ENCODE measurements around the gene POLG2. TPM values are rescaled to one million over a fixed set of nuclear protein-coding genes. Genes with fewer than 3 reads are reported as not detected.
A peak's percentile ranks its signal among the peaks of the same experiment; 100 is the strongest.

Gene POLG2
- total RNA-seq, 1 experiment from 2014 or later: 51.5 TPM

DNA sequence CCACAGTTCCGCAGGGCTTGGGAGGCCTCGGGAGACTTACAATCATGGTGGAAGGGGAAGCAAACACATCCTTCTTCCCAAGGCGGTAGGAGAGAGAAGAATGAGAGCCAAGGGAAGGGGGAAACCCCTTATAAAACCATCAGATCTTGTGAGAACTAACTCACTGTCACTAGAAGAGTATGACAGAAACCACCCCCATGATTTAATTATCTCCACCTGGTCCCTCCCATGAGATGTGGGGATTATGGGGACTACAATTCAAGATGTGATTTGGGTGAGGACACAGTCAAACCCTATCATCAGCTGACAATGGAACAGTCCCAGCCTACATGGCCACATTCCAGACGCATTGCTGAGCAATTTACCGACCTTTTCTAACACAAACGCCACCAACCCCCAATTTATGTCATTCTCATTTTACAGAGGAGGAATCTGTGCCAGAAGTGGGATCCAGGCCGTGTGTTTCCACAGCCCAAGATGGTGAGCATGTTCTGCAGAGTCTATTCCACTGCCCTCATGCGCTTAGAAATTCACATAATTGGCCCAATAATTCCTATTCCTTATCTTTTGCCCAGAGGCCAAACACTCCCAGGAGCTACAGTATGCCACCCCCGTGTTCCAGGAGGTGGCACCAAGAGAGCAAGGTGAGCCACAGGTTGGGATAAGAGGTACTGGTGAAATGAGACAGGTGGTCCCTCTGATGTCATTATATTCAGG lies 30.7 kb downstream of the POLG2 start:
- no peak overlapping the region for H3K9ac ChIP-seq (ENCODE audit: low read length)
- ATAC-seq (no peak), DNase-seq (ENCODE audit: low read depth, low spot score) (no peak)
- H2AFZ ChIP-seq (ENCODE audit: low read depth, low read length, poor library complexity, severe bottlenecking): no peak overlapping the region
- TF ChIP-seq TCF7L2 (IDR thresholded peaks at IDR 0.05; ENCODE audit: borderline replicate concordance, extremely low read depth, insufficient read depth, insufficient read length) (no peak), ELF1 (IDR thresholded peaks at IDR 0.05; ENCODE audit: borderline replicate concordance, low read depth) (no peak), EZH2 (IDR thresholded peaks at IDR 0.05) (no peak), POLR2AphosphoS5 (IDR thresholded peaks at IDR 0.05; ENCODE audit: low read depth, low read length) (no peak), SRF (IDR thresholded peaks at IDR 0.05; ENCODE audit: low read depth) (no peak)
- TF ChIP-seq, protein P1, sequence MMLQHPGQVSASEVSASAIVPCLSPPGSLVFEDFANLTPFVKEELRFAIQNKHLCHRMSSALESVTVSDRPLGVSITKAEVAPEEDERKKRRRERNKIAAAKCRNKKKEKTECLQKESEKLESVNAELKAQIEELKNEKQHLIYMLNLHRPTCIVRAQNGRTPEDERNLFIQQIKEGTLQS (IDR thresholded peaks at IDR 0.05): no peak
- TF ChIP-seq, protein P2, sequence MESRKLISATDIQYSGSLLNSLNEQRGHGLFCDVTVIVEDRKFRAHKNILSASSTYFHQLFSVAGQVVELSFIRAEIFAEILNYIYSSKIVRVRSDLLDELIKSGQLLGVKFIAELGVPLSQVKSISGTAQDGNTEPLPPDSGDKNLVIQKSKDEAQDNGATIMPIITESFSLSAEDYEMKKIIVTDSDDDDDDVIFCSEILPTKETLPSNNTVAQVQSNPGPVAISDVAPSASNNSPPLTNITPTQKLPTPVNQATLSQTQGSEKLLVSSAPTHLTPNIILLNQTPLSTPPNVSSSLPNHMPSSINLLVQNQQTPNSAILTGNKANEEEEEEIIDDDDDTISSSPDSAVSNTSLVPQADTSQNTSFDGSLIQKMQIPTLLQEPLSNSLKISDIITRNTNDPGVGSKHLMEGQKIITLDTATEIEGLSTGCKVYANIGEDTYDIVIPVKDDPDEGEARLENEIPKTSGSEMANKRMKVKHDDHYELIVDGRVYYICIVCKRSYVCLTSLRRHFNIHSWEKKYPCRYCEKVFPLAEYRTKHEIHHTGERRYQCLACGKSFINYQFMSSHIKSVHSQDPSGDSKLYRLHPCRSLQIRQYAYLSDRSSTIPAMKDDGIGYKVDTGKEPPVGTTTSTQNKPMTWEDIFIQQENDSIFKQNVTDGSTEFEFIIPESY (IDR thresholded peaks at IDR 0.05; ENCODE audit: extremely low read depth, insufficient replicate concordance, low read length): no peak
- peak overlapping the region; percentile 2; the same call in 1 of the 2 replicates for H3K4me2 ChIP-seq (ENCODE audit: low read length)
- H3K9me3 ChIP-seq (ENCODE audit: control insufficient read depth in 1 of 2, insufficient read depth in 1 of 2, low read depth in 1 of 2, low read length in 2 of 2): no peaks in the 10 kb centered on the region
- peaks cover 4 to 11% of the 10 kb centered on the region in 2 experiments; a peak in 2 of 4 replicates for H3K4me1 ChIP-seq (ENCODE audit: control insufficient read depth in 1 of 2, insufficient read depth in 2 of 2, low read length in 2 of 2)
- H3K36me3 ChIP-seq (ENCODE audit: control insufficient read depth in 1 of 2, insufficient read depth in 2 of 2, low read length in 2 of 2): no peaks in the 10 kb centered on the region
- no peaks in the 10 kb centered on the region for H4K20me1 ChIP-seq (ENCODE audit: insufficient read depth)
- ChIA-PET POLR2A (no interaction called here), CTCF (interaction anchor here (1.9 kb wide), 1 partner anchor 25 kb away, joined by 8 read pairs; no protein-coding TSS in a partner anchor), RAD21 (ENCODE audit: low non-redundant PET in 1 of 2, low total read pairs in 2 of 2, uncharacterized antibody in 2 of 2, unreplicated experiment in 2 of 2) (no interaction called here)
- no peak overlapping the region for H3K4me3 ChIP-seq (replicated peaks in 1 of 2; ENCODE audit: low read depth in 1 of 2, low read length in 2 of 2)
- H3K27me3 ChIP-seq (ENCODE audit: insufficient read depth, low read length): no peaks in the 10 kb centered on the region
- H3K9me2 ChIP-seq (ENCODE audit: insufficient read depth): no peaks in the 10 kb centered on the region
- H3K79me2 ChIP-seq (ENCODE audit: insufficient read depth, low read length): no peaks in the 10 kb centered on the region
- no TSS peak for BruUV-seq (replicated peaks)
- intact Hi-C loops (cut with micrococcal nuclease): no loop called here
- H3K27ac ChIP-seq (ENCODE audit: low read depth, low read length): no peak overlapping the region
